ENCODE data around the gene LCE3B. TPM values are rescaled to one million over a fixed set of nuclear protein-coding genes. Genes with fewer than 3 reads are reported as not detected.

Gene LCE3B
- total RNA-seq, 1 experiment from 2014 or later, result not detected

DNA sequence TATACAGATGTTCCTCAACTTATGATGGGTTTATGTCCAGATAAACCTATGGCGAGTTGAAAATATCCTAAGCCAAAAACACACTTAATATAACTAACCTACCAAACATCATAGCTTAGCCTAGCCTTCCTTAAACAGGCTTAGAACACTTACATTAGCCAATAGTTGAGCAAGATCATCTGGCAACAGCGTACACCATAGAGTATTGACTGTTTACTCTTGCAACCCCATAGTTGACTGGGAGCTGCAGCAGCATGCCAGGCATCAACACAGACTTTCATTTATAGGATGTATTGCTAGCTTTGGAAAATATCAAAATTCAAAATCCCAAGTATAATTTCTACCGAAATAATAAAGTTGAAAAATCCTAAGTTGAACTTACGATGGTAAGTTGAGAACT, 44.1 kb downstream of the LCE3B start:
- H3K27ac Mint-ChIP-seq, result no peak overlapping the region
- ATAC-seq, result no peak
- TF ChIP-seq ZNF219 (CRISPR knock-in tag; IDR thresholded peaks at IDR 0.05; ENCODE audit: borderline replicate concordance) (no peak), SOX15 (CRISPR knock-in tag; IDR thresholded peaks at IDR 0.05) (no peak), CREM (CRISPR knock-in tag; IDR thresholded peaks at IDR 0.05) (no peak), ATF1 (CRISPR knock-in tag; IDR thresholded peaks at IDR 0.05) (no peak), ZNF232 (CRISPR knock-in tag; IDR thresholded peaks at IDR 0.05) (no peak), ELF4 (CRISPR knock-in tag; IDR thresholded peaks at IDR 0.05; ENCODE audit: low read depth) (no peak), ZBTB21 (CRISPR knock-in tag; IDR thresholded peaks at IDR 0.05; ENCODE audit: borderline replicate concordance) (no peak), ZNF423 (CRISPR knock-in tag; IDR thresholded peaks at IDR 0.05) (no peak), TP53 (CRISPR knock-in tag; IDR thresholded peaks at IDR 0.05) (no peak)
- TF ChIP-seq, protein P1, sequence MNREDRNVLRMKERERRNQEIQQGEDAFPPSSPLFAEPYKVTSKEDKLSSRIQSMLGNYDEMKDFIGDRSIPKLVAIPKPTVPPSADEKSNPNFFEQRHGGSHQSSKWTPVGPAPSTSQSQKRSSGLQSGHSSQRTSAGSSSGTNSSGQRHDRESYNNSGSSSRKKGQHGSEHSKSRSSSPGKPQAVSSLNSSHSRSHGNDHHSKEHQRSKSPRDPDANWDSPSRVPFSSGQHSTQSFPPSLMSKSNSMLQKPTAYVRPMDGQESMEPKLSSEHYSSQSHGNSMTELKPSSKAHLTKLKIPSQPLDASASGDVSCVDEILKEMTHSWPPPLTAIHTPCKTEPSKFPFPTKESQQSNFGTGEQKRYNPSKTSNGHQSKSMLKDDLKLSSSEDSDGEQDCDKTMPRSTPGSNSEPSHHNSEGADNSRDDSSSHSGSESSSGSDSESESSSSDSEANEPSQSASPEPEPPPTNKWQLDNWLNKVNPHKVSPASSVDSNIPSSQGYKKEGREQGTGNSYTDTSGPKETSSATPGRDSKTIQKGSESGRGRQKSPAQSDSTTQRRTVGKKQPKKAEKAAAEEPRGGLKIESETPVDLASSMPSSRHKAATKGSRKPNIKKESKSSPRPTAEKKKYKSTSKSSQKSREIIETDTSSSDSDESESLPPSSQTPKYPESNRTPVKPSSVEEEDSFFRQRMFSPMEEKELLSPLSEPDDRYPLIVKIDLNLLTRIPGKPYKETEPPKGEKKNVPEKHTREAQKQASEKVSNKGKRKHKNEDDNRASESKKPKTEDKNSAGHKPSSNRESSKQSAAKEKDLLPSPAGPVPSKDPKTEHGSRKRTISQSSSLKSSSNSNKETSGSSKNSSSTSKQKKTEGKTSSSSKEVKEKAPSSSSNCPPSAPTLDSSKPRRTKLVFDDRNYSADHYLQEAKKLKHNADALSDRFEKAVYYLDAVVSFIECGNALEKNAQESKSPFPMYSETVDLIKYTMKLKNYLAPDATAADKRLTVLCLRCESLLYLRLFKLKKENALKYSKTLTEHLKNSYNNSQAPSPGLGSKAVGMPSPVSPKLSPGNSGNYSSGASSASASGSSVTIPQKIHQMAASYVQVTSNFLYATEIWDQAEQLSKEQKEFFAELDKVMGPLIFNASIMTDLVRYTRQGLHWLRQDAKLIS (CRISPR knock-in tag; IDR thresholded peaks at IDR 0.05; ENCODE audit: borderline replicate concordance), result no peak
- TF ChIP-seq, protein P2, sequence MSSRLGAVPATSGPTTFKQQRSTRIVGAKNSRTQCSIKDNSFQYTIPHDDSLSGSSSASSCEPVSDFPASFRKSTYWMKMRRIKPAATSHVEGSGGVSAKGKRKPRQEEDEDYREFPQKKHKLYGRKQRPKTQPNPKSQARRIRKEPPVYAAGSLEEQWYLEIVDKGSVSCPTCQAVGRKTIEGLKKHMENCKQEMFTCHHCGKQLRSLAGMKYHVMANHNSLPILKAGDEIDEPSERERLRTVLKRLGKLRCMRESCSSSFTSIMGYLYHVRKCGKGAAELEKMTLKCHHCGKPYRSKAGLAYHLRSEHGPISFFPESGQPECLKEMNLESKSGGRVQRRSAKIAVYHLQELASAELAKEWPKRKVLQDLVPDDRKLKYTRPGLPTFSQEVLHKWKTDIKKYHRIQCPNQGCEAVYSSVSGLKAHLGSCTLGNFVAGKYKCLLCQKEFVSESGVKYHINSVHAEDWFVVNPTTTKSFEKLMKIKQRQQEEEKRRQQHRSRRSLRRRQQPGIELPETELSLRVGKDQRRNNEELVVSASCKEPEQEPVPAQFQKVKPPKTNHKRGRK (CRISPR knock-in tag; IDR thresholded peaks at IDR 0.05; ENCODE audit: borderline replicate concordance), result no peak
- TF ChIP-seq, protein P3, sequence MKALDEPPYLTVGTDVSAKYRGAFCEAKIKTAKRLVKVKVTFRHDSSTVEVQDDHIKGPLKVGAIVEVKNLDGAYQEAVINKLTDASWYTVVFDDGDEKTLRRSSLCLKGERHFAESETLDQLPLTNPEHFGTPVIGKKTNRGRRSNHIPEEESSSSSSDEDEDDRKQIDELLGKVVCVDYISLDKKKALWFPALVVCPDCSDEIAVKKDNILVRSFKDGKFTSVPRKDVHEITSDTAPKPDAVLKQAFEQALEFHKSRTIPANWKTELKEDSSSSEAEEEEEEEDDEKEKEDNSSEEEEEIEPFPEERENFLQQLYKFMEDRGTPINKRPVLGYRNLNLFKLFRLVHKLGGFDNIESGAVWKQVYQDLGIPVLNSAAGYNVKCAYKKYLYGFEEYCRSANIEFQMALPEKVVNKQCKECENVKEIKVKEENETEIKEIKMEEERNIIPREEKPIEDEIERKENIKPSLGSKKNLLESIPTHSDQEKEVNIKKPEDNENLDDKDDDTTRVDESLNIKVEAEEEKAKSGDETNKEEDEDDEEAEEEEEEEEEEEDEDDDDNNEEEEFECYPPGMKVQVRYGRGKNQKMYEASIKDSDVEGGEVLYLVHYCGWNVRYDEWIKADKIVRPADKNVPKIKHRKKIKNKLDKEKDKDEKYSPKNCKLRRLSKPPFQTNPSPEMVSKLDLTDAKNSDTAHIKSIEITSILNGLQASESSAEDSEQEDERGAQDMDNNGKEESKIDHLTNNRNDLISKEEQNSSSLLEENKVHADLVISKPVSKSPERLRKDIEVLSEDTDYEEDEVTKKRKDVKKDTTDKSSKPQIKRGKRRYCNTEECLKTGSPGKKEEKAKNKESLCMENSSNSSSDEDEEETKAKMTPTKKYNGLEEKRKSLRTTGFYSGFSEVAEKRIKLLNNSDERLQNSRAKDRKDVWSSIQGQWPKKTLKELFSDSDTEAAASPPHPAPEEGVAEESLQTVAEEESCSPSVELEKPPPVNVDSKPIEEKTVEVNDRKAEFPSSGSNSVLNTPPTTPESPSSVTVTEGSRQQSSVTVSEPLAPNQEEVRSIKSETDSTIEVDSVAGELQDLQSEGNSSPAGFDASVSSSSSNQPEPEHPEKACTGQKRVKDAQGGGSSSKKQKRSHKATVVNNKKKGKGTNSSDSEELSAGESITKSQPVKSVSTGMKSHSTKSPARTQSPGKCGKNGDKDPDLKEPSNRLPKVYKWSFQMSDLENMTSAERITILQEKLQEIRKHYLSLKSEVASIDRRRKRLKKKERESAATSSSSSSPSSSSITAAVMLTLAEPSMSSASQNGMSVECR (CRISPR knock-in tag; IDR thresholded peaks at IDR 0.05; ENCODE audit: borderline replicate concordance), result no peak
- TF ChIP-seq, protein P4, sequence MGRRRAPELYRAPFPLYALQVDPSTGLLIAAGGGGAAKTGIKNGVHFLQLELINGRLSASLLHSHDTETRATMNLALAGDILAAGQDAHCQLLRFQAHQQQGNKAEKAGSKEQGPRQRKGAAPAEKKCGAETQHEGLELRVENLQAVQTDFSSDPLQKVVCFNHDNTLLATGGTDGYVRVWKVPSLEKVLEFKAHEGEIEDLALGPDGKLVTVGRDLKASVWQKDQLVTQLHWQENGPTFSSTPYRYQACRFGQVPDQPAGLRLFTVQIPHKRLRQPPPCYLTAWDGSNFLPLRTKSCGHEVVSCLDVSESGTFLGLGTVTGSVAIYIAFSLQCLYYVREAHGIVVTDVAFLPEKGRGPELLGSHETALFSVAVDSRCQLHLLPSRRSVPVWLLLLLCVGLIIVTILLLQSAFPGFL (CRISPR knock-in tag; IDR thresholded peaks at IDR 0.05; ENCODE audit: borderline replicate concordance), result no peak
- TF ChIP-seq, protein P5, sequence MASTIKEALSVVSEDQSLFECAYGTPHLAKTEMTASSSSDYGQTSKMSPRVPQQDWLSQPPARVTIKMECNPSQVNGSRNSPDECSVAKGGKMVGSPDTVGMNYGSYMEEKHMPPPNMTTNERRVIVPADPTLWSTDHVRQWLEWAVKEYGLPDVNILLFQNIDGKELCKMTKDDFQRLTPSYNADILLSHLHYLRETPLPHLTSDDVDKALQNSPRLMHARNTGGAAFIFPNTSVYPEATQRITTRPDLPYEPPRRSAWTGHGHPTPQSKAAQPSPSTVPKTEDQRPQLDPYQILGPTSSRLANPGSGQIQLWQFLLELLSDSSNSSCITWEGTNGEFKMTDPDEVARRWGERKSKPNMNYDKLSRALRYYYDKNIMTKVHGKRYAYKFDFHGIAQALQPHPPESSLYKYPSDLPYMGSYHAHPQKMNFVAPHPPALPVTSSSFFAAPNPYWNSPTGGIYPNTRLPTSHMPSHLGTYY (CRISPR knock-in tag; IDR thresholded peaks at IDR 0.05), result no peak
- TF ChIP-seq, protein P6, sequence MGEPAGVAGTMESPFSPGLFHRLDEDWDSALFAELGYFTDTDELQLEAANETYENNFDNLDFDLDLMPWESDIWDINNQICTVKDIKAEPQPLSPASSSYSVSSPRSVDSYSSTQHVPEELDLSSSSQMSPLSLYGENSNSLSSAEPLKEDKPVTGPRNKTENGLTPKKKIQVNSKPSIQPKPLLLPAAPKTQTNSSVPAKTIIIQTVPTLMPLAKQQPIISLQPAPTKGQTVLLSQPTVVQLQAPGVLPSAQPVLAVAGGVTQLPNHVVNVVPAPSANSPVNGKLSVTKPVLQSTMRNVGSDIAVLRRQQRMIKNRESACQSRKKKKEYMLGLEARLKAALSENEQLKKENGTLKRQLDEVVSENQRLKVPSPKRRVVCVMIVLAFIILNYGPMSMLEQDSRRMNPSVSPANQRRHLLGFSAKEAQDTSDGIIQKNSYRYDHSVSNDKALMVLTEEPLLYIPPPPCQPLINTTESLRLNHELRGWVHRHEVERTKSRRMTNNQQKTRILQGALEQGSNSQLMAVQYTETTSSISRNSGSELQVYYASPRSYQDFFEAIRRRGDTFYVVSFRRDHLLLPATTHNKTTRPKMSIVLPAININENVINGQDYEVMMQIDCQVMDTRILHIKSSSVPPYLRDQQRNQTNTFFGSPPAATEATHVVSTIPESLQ (CRISPR knock-in tag; IDR thresholded peaks at IDR 0.05), result no peak
- TF ChIP-seq, protein P7, sequence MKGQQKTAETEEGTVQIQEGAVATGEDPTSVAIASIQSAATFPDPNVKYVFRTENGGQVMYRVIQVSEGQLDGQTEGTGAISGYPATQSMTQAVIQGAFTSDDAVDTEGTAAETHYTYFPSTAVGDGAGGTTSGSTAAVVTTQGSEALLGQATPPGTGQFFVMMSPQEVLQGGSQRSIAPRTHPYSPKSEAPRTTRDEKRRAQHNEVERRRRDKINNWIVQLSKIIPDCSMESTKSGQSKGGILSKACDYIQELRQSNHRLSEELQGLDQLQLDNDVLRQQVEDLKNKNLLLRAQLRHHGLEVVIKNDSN (CRISPR knock-in tag; IDR thresholded peaks at IDR 0.05), result no peak
- TF ChIP-seq, protein P8, sequence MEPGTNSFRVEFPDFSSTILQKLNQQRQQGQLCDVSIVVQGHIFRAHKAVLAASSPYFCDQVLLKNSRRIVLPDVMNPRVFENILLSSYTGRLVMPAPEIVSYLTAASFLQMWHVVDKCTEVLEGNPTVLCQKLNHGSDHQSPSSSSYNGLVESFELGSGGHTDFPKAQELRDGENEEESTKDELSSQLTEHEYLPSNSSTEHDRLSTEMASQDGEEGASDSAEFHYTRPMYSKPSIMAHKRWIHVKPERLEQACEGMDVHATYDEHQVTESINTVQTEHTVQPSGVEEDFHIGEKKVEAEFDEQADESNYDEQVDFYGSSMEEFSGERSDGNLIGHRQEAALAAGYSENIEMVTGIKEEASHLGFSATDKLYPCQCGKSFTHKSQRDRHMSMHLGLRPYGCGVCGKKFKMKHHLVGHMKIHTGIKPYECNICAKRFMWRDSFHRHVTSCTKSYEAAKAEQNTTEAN (CRISPR knock-in tag; IDR thresholded peaks at IDR 0.05), result no peak
- no peak overlapping the region for H3K4me3 Mint-ChIP-seq
- POLR2A ChIA-PET, result no interaction called here
- H3K9me3 Mint-ChIP-seq, result peaks cover 84% of the 10 kb centered on the region
- no peak for DNase-seq (ENCODE audit: low spot score)
- no peaks in the 10 kb centered on the region for H3K4me1 Mint-ChIP-seq
- peaks cover 3% of the 10 kb centered on the region; the same call in 1 of the 2 replicates for H3K27me3 Mint-ChIP-seq (ENCODE audit: low read depth)
- CTCF ChIA-PET, result no interaction called here
- H3K36me3 Mint-ChIP-seq, result peaks cover 65% of the 10 kb centered on the region

Data from WTC11 (cell line).